Testis (tissue), 2 donors: ENCODE measurements around the gene MAPK6.

Source experiments
- POLR2A ChIP-seq: fragments of 450-650 bp; IDR thresholded peaks from one replicate; pipeline ENCODE4 v1.6.1; 2017; ENCODE audit warnings: antibody characterized with exemption, mild to moderate bottlenecking, moderate library complexity
- TF ChIP-seq, protein P1 (sequence below), 3 experiments: fragments of 450-650 bp in 2 of 3; fragments of 200-600 bp in 1 of 3; sonication (generic) in 1 of 3; IDR thresholded peaks; one replicate each; pipeline ENCODE4 v1.5.1; 2016 to 2019; ENCODE audit warnings: antibody characterized with exemption in 3 of 3, mild to moderate bottlenecking in 2 of 3, moderate library complexity in 1 of 3

DNA sequence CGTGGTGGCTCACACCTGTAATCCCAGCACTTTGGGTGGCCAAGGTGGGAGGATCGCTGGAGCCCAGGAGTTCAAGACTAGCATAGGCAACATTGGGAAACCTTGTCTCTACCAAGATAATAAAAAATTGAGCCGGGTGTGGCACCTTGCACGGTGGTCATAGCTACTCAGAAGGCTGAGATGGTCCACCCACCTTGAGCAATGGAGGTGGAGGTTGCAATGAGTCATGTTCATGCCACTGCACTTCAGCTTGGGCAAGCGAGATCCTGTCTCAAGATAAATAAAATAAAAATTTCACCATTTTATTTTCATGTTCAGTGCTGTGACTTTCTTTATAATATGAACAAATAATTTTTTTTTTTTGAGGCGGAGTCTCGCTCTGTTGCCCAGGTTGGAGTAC is 12.5 kb downstream of the MAPK6 start:
- TF ChIP-seq, protein P1, sequence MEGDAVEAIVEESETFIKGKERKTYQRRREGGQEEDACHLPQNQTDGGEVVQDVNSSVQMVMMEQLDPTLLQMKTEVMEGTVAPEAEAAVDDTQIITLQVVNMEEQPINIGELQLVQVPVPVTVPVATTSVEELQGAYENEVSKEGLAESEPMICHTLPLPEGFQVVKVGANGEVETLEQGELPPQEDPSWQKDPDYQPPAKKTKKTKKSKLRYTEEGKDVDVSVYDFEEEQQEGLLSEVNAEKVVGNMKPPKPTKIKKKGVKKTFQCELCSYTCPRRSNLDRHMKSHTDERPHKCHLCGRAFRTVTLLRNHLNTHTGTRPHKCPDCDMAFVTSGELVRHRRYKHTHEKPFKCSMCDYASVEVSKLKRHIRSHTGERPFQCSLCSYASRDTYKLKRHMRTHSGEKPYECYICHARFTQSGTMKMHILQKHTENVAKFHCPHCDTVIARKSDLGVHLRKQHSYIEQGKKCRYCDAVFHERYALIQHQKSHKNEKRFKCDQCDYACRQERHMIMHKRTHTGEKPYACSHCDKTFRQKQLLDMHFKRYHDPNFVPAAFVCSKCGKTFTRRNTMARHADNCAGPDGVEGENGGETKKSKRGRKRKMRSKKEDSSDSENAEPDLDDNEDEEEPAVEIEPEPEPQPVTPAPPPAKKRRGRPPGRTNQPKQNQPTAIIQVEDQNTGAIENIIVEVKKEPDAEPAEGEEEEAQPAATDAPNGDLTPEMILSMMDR (IDR thresholded peaks at IDR 0.05) = no peak
- TF ChIP-seq POLR2A = no peak
